CD14-positive monocyte (primary cell): ENCODE results near the gene VIPAS39. TPM values are rescaled to one million over a fixed set of nuclear protein-coding genes. Genes with fewer than 3 reads are reported as not detected.

Source experiments
- DNase-seq, 3 donors: peaks; one replicate each; pipeline ENCODE4 v3.0.0-alpha.2; 2011 to 2022
- H2AFZ ChIP-seq: 2 replicates; pipeline ENCODE4 v1.6.0; 2012; ENCODE audit warnings: mild to moderate bottlenecking, low read depth, low read length, inconsistent platforms; ENCODE audit not compliant: insufficient read depth, poor library complexity, severe bottlenecking
- H3K27ac ChIP-seq, 2 donors: 1 replicate in 1 of 2; 2 replicates in 1 of 2; pipeline ENCODE4 v1.5.1; 2012 to 2013; ENCODE audit warnings: low read length in 2 of 2, control low read depth in 1 of 2, inconsistent platforms in 1 of 2, low read depth in 1 of 2, mild to moderate bottlenecking in 1 of 2
- H3K27me3 ChIP-seq, 2 donors: one replicate each; pipeline versions ENCODE4 v1.6.0 to v1.6.1; 2011 to 2013; ENCODE audit warnings: low read length in 2 of 2; ENCODE audit not compliant: control insufficient read depth in 2 of 2, insufficient read depth in 2 of 2
- H3K36me3 ChIP-seq, 2 donors: replicated peaks in 1 of 2; 1 replicate in 1 of 2; 2 replicates in 1 of 2; pipeline versions ENCODE4 v1.5.1 to v1.6.1; 2012 to 2013; ENCODE audit warnings: low read length in 2 of 2, control low read depth in 1 of 2, inconsistent platforms in 1 of 2, mild to moderate bottlenecking in 1 of 2; ENCODE audit not compliant: insufficient read depth in 2 of 2, control insufficient read depth in 1 of 2
- H3K4me1 ChIP-seq, 2 donors: 1 replicate in 1 of 2; 2 replicates in 1 of 2; pipeline versions ENCODE4 v1.5.1 to v1.6.1; 2012 to 2013; ENCODE audit warnings: low read length in 2 of 2, control low read depth in 1 of 2, inconsistent platforms in 1 of 2, mild to moderate bottlenecking in 1 of 2, moderate library complexity in 1 of 2; ENCODE audit not compliant: insufficient read depth in 2 of 2, control insufficient read depth in 1 of 2
- H3K4me2 ChIP-seq: replicated peaks from 2 replicates; pipeline ENCODE3; 2012; ENCODE audit warnings: low read length, moderate library complexity, mild to moderate bottlenecking; ENCODE audit not compliant: poor library complexity, severe bottlenecking; ENCODE audit errors: extremely low read depth
- H3K4me3 ChIP-seq, 3 experiments: fragments of 200-600 bp in 1 of 3; sonication (generic) in 1 of 3; replicated peaks in 1 of 3; 1 replicate in 2 of 3; 2 replicates in 1 of 3; pipeline ENCODE4 v1.5.1; 2011 to 2013; ENCODE audit warnings: low read length in 3 of 3, mild to moderate bottlenecking in 3 of 3, control low read depth in 2 of 3, low read depth in 2 of 3, inconsistent platforms in 1 of 3, moderate library complexity in 1 of 3
- H3K79me2 ChIP-seq: 2 replicates; pipeline ENCODE4 v1.6.0; 2012; ENCODE audit warnings: mild to moderate bottlenecking, control low read depth, inconsistent platforms, low read length, moderate library complexity; ENCODE audit not compliant: insufficient read depth
- H3K9ac ChIP-seq: 2 replicates; pipeline ENCODE4 v1.6.0; 2017; ENCODE audit warnings: low read length, mild to moderate bottlenecking; ENCODE audit not compliant: insufficient read depth, poor library complexity, severe bottlenecking
- H3K9me3 ChIP-seq, 2 donors: replicated peaks in 1 of 2; 1 replicate in 1 of 2; 2 replicates in 1 of 2; pipeline versions ENCODE4 v1.5.1 to v1.6.1; 2012 to 2013; ENCODE audit warnings: low read length in 2 of 2, control low read depth in 1 of 2; ENCODE audit not compliant: control insufficient read depth in 1 of 2, insufficient read depth in 1 of 2
- H4K20me1 ChIP-seq: 2 replicates; pipeline ENCODE4 v1.6.0; 2012; ENCODE audit warnings: mild to moderate bottlenecking, low read length, control low read depth, moderate library complexity; ENCODE audit not compliant: insufficient read depth
- H3K27ac Mint-ChIP-seq, 7 donors: one replicate each; pipeline ENCODE4 v1.8.0; 2020; ENCODE audit warnings: mild to moderate bottlenecking in 7 of 7, mixed read lengths in 7 of 7, moderate library complexity in 6 of 7, inconsistent platforms in 2 of 7
- H3K27me3 Mint-ChIP-seq, 3 donors: one replicate each; pipeline ENCODE4 v1.8.0; 2021 to 2022; ENCODE audit warnings: low read depth in 3 of 3, mild to moderate bottlenecking in 3 of 3, mixed read lengths in 3 of 3, moderate library complexity in 3 of 3, inconsistent platforms in 1 of 3
- H3K36me3 Mint-ChIP-seq, 2 donors: one replicate each; pipeline ENCODE4 v1.8.0; 2020; ENCODE audit warnings: mixed read lengths in 2 of 2, inconsistent platforms in 1 of 2, mild to moderate bottlenecking in 1 of 2
- H3K4me1 Mint-ChIP-seq: one replicate; pipeline ENCODE4 v1.8.0; 2020; ENCODE audit warnings: mild to moderate bottlenecking, mixed read lengths
- H3K4me3 Mint-ChIP-seq, 2 donors: one replicate each; pipeline ENCODE4 v1.8.0; 2020; ENCODE audit warnings: mild to moderate bottlenecking in 2 of 2, mixed read lengths in 2 of 2, moderate library complexity in 1 of 2
- H3K9me3 Mint-ChIP-seq, 7 donors: one replicate each; pipeline ENCODE4 v1.8.0; 2020 to 2022; ENCODE audit warnings: mixed read lengths in 7 of 7, mild to moderate bottlenecking in 6 of 7, moderate library complexity in 6 of 7, inconsistent platforms in 2 of 7
- CTCF ChIP-seq: fragments of 200-600 bp; IDR thresholded peaks from one replicate; pipeline ENCODE4 v1.8.0; 2022; ENCODE audit warnings: antibody characterized with exemption, mild to moderate bottlenecking
- WGBS: methylation state at CpG from one replicate; pipeline ENCODE4 v1.1.5; 2013; ENCODE audit warnings: missing lambda C conversion rate; ENCODE audit not compliant: insufficient coverage; 5-methylcytosine and 5-hydroxymethylcytosine counted together
- intact Hi-C, 2 donors: fragments of 100-400 bp; cut with micrococcal nuclease; formaldehyde crosslinking; loops; one replicate each; pipeline versions ENCODE4 v1.15.0 to v1.15.1; 2023
- polyA plus RNA-seq, 3 donors: library from polyadenylated mRNA; depleted of rRNA in 1 of 3; unstranded in 2 of 3; stranded (reverse) in 1 of 3; fragments of 300-500 nt in 2 of 3; fragments of >200 nt in 1 of 3; fragmentation: Illumina TruSeq in 2 of 3; gene quantifications; 1 replicate in 2 of 3; 2 replicates in 1 of 3; pipeline ENCODE4 v1.2.3, GENCODE V29; 2012 to 2021

VIPAS39 gene
- polyA plus RNA-seq, 3 donors, result 8.1 to 17.8 (median 10.8) TPM

- Histone ChIP-seq H3K9me3 (no peaks in the 10 kb centered on the region), H3K9ac (no peak overlapping the region), H3K79me2 (no peaks in the 10 kb centered on the region), H3K27me3 (no peaks in the 10 kb centered on the region), H3K4me3 (no peak overlapping the region), H3K4me1 (peaks cover 0 to 3% of the 10 kb centered on the region in 2 donors), H3K4me2 (no peak overlapping the region), H4K20me1 (no peaks in the 10 kb centered on the region), H3K36me3 (no peaks in the 10 kb centered on the region), H2AFZ (no peak overlapping the region), H3K27ac (no peak overlapping the region)
- intact Hi-C loops, result no loop called here
- peaks cover 2% of the 10 kb centered on the region for H3K4me1 Mint-ChIP-seq
- no peaks in the 10 kb centered on the region for H3K36me3 Mint-ChIP-seq
- no peak overlapping the region for H3K27ac Mint-ChIP-seq
- H3K4me3 Mint-ChIP-seq, result no peak overlapping the region
- no peak for DNase-seq
- peaks cover 2 to 3% (median 3%) of the 10 kb centered on the region in 3 donors for H3K27me3 Mint-ChIP-seq
- H3K9me3 Mint-ChIP-seq, result peaks cover 0 to 1% (median 0%) of the 10 kb centered on the region in 7 donors
- 93% methylated on average over 26 of the region's 35 CpGs for WGBS
- no peak for TF ChIP-seq CTCF
Measured at GRCh38 chr14:77475432-77476115, 18.2 kb upstream of the VIPAS39 start.

- no peak for TF ChIP-seq CTCF
- no peaks in the 10 kb centered on the region for H3K9me3 Mint-ChIP-seq
- H3K27me3 Mint-ChIP-seq, result peaks cover 2 to 3% (median 3%) of the 10 kb centered on the region in 3 donors
- WGBS, result 80% methylated on average over 4 of the region's 9 CpGs
- no peak overlapping the region for H3K9ac ChIP-seq
- H3K79me2 ChIP-seq, result no peaks in the 10 kb centered on the region
- H3K4me3 Mint-ChIP-seq, result no peak overlapping the region
- no peak overlapping the region for H3K27ac ChIP-seq
- H3K4me1 ChIP-seq, result peaks cover 0 to 3% of the 10 kb centered on the region in 2 donors
- H3K36me3 Mint-ChIP-seq, result peaks cover 1 to 2% of the 10 kb centered on the region in 2 donors
- no peak overlapping the region for H2AFZ ChIP-seq
- no peaks in the 10 kb centered on the region for H4K20me1 ChIP-seq
- no peak overlapping the region for H3K4me3 ChIP-seq
- DNase-seq, result no peak
- no peak overlapping the region for H3K4me2 ChIP-seq
- no peak overlapping the region for H3K27ac Mint-ChIP-seq
- peaks cover 0 to 6% of the 10 kb centered on the region in 2 donors for H3K36me3 ChIP-seq
- H3K27me3 ChIP-seq, result no peaks in the 10 kb centered on the region
- intact Hi-C loops, result no loop called here
- H3K9me3 ChIP-seq, result no peaks in the 10 kb centered on the region
- peaks cover 2% of the 10 kb centered on the region for H3K4me1 Mint-ChIP-seq
Measured at GRCh38 chr14:77474479-77475177, 17.2 kb upstream of the VIPAS39 start.
